Ecto neural progenitor cell (in vitro differentiated cells): Measurements from ENCODE around the gene RGS7.
"Not testable (repeated sequence)": the region's sequence is repeated elsewhere in the genome, so short reads cannot be mapped to it uniquely, and the experiment has no call there.

Source experiments
- DNase-seq: peaks from one replicate; pipeline ENCODE4 v3.0.0-alpha.2; 2018; ENCODE audit warnings: low spot score

Gene RGS7

GRCh38 chr1:241138248-241138647, 218.8 kb downstream of the RGS7 start:
- no peak for DNase-seq

- DNase-seq, result no peak
Observed at GRCh38 chr1:241136389-241136788, 220.6 kb downstream of the RGS7 start.

- DNase-seq, result no peak
Observed at GRCh38 chr1:241131636-241132194, 225.3 kb downstream of the RGS7 start.

- no peak for DNase-seq
Observed at GRCh38 chr1:241130881-241131280, 226.1 kb downstream of the RGS7 start.

GRCh38 chr1:241129207-241129960, 227.6 kb downstream of the RGS7 start:
- no peak for DNase-seq

GRCh38 chr1:241125286-241125685, 231.7 kb downstream of the RGS7 start:
- no peak for DNase-seq

GRCh38 chr1:241118049-241118448, 239.0 kb downstream of the RGS7 start:
- no peak for DNase-seq

GRCh38 chr1:241115784-241116183, 241.2 kb downstream of the RGS7 start:
- DNase-seq, result no peak

- DNase-seq, result no peak
Observed at GRCh38 chr1:241114699-241115233, 242.2 kb downstream of the RGS7 start.

GRCh38 chr1:241113557-241113956, 243.4 kb downstream of the RGS7 start:
- no peak for DNase-seq

GRCh38 chr1:241109039-241109438, 248.0 kb downstream of the RGS7 start:
- DNase-seq, result no peak

- no peak for DNase-seq
Observed at GRCh38 chr1:241105147-241105546, 251.9 kb downstream of the RGS7 start.

GRCh38 chr1:241102664-241103063, 254.3 kb downstream of the RGS7 start:
- no peak for DNase-seq

- DNase-seq, result no peak
Observed at GRCh38 chr1:241101622-241102021, 255.4 kb downstream of the RGS7 start.

- DNase-seq, result no peak
Observed at GRCh38 chr1:241097479-241097878, 259.5 kb downstream of the RGS7 start.

- DNase-seq, result no peak
Observed at GRCh38 chr1:241096982-241097381, 260.0 kb downstream of the RGS7 start.

GRCh38 chr1:241095847-241096246, 261.2 kb downstream of the RGS7 start:
- DNase-seq, result no peak

- DNase-seq, result no peak
Observed at GRCh38 chr1:241090798-241091197, 266.2 kb downstream of the RGS7 start.

- not testable (repeated sequence) for DNase-seq
Observed at GRCh38 chr1:241089066-241089465, 267.9 kb downstream of the RGS7 start.

GRCh38 chr1:241088075-241088474, 268.9 kb downstream of the RGS7 start:
- not testable (repeated sequence) for DNase-seq

- DNase-seq, result no peak
Observed at GRCh38 chr1:241086686-241087085, 270.3 kb downstream of the RGS7 start.

GRCh38 chr1:241083285-241083684, 273.7 kb downstream of the RGS7 start:
- DNase-seq, result no peak

- no peak for DNase-seq
Observed at GRCh38 chr1:241081473-241081872, 275.5 kb downstream of the RGS7 start.

- no peak for DNase-seq
Observed at GRCh38 chr1:241079459-241079858, 277.5 kb downstream of the RGS7 start.
